Lung (tissue), 12 donors: ENCODE measurements around the gene CPS1. TPM values are rescaled to one million over a fixed set of nuclear protein-coding genes. Genes with fewer than 3 reads are reported as not detected.

Experiments
- ATAC-seq: fragments of 200-7000 bp; cut with Tn5 transposase; one replicate; pipeline ENCODE4 v1.9.1; 2020; ENCODE audit warnings: moderate number of reproducible peaks; ENCODE audit not compliant: insufficient read depth, low FRiP score
- DNase-seq, 3 donors: peaks; one replicate each; pipeline ENCODE4 v3.0.0-alpha.2; 2013 to 2017
- H3K27ac ChIP-seq, 2 donors: one replicate each; pipeline ENCODE4 v1.5.1; 2013; ENCODE audit warnings: mild to moderate bottlenecking in 2 of 2, moderate library complexity in 2 of 2, control low read depth in 1 of 2, inconsistent platforms in 1 of 2, low read depth in 1 of 2, low read length in 1 of 2
- H3K27me3 ChIP-seq, 3 donors: one replicate each; pipeline ENCODE4 v1.5.1; 2013; ENCODE audit warnings: low read length in 2 of 3; ENCODE audit not compliant: control insufficient read depth in 3 of 3, insufficient read depth in 3 of 3
- H3K36me3 ChIP-seq, 4 donors: one replicate each; pipeline ENCODE4 v1.5.1; 2013; ENCODE audit warnings: low read length in 4 of 4, mild to moderate bottlenecking in 1 of 4, moderate library complexity in 1 of 4; ENCODE audit not compliant: control insufficient read depth in 4 of 4, insufficient read depth in 4 of 4
- H3K4me1 ChIP-seq, 5 donors: one replicate each; pipeline ENCODE4 v1.5.1; 2013; ENCODE audit warnings: low read length in 5 of 5, mild to moderate bottlenecking in 2 of 5, moderate library complexity in 1 of 5; ENCODE audit not compliant: control insufficient read depth in 5 of 5, insufficient read depth in 5 of 5
- H3K4me3 ChIP-seq: one replicate; pipeline ENCODE4 v1.5.1; 2013; ENCODE audit warnings: mild to moderate bottlenecking, control low read depth, moderate library complexity
- H3K9ac ChIP-seq, 2 donors: one replicate each; pipeline ENCODE4 v1.5.1; 2013; ENCODE audit warnings: low read length in 2 of 2, control low read depth in 1 of 2; ENCODE audit not compliant: insufficient read depth in 1 of 2
- H3K9me3 ChIP-seq, 4 donors: one replicate each; pipeline ENCODE4 v1.5.1; 2013; ENCODE audit warnings: low read length in 3 of 4, mild to moderate bottlenecking in 1 of 4, moderate library complexity in 1 of 4; ENCODE audit not compliant: control insufficient read depth in 4 of 4, insufficient read depth in 3 of 4
- WGBS, 2 donors: extraction: QIAGEN DNeasy Blood & Tissue Kit; methylation state at CpG; one replicate each; pipeline ENCODE4 v1.1.7; 2013; 5-methylcytosine and 5-hydroxymethylcytosine counted together
- polyA plus RNA-seq, 2 donors: library from polyadenylated mRNA; stranded (reverse); fragments of 200-250 nt; gene quantifications; one replicate each; pipeline ENCODE4 v1.2.1, GENCODE V29; 2013
- total RNA-seq, 2 donors: library from RNA; depleted of rRNA in 1 of 2; stranded (reverse); fragments of >200 nt in 1 of 2; gene quantifications; one replicate each; pipeline ENCODE4 v1.2.1, GENCODE V29; 2014 to 2021
- TF ChIP-seq, protein P1 (sequence below): IDR thresholded peaks from 2 replicates; pipeline ENCODE4 v1.5.1; 2012; ENCODE audit warnings: mild to moderate bottlenecking; ENCODE audit errors: control extremely low read depth, extremely low read depth
- donor health status: control.
- donor health status: control.
- donor health status: Bipolar disorder and iron deficiency.
- donor health status: healthy.
- donor health status: DM: yes; HTN: yes; CAD: no.

The CPS1 gene
- total and polyA plus RNA-seq, 4 donors, result 0.35 to 5.0 (median 1.9) TPM

DNA sequence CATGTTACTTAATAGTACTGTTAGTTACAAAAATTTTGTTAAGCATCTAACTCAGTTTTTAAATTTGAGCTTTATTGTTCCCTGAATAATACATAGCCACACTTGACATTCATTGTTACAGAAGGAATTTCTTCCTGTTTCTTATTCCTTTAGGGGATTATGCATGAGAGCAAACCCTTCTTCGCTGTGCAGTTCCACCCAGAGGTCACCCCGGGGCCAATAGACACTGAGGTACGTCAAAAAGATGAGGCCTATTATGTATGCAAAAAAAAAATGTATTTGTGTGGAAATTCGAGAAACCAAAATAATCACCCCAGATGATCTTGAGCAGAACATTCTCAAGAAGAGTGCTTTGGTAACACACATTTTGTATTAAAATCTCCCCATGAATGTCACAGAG is 36.3 kb downstream of the CPS1 start:
- 76 to 87% methylated on average over 4 of the region's 4 CpGs for WGBS, 2 donors
- H3K9ac ChIP-seq, result no peak overlapping the region
- no peak overlapping the region for H3K4me3 ChIP-seq
- H3K27me3 ChIP-seq, result no peaks in the 10 kb centered on the region
- DNase-seq, result no peak
- TF ChIP-seq, protein P1, sequence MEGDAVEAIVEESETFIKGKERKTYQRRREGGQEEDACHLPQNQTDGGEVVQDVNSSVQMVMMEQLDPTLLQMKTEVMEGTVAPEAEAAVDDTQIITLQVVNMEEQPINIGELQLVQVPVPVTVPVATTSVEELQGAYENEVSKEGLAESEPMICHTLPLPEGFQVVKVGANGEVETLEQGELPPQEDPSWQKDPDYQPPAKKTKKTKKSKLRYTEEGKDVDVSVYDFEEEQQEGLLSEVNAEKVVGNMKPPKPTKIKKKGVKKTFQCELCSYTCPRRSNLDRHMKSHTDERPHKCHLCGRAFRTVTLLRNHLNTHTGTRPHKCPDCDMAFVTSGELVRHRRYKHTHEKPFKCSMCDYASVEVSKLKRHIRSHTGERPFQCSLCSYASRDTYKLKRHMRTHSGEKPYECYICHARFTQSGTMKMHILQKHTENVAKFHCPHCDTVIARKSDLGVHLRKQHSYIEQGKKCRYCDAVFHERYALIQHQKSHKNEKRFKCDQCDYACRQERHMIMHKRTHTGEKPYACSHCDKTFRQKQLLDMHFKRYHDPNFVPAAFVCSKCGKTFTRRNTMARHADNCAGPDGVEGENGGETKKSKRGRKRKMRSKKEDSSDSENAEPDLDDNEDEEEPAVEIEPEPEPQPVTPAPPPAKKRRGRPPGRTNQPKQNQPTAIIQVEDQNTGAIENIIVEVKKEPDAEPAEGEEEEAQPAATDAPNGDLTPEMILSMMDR, result no peak
- no peaks in the 10 kb centered on the region for H3K36me3 ChIP-seq
- no peak overlapping the region for H3K27ac ChIP-seq
- no peaks in the 10 kb centered on the region for H3K4me1 ChIP-seq
- no peaks in the 10 kb centered on the region for H3K9me3 ChIP-seq
- no peak for ATAC-seq

GRCh38 chr2:210593166-210593565 is 36.8 kb downstream of the CPS1 start:
- Histone ChIP-seq H3K27ac (no peak overlapping the region), H3K36me3 (no peaks in the 10 kb centered on the region), H3K27me3 (no peaks in the 10 kb centered on the region), H3K9me3 (no peaks in the 10 kb centered on the region), H3K4me3 (no peak overlapping the region), H3K9ac (no peak overlapping the region), H3K4me1 (no peaks in the 10 kb centered on the region)
- 80 to 84% methylated on average over 4 of the region's 4 CpGs for WGBS, 2 donors
- ATAC-seq (no peak), DNase-seq (peak in 1 of 3 donors; percentile 5)
- TF ChIP-seq, protein P1, result no peak

DNA sequence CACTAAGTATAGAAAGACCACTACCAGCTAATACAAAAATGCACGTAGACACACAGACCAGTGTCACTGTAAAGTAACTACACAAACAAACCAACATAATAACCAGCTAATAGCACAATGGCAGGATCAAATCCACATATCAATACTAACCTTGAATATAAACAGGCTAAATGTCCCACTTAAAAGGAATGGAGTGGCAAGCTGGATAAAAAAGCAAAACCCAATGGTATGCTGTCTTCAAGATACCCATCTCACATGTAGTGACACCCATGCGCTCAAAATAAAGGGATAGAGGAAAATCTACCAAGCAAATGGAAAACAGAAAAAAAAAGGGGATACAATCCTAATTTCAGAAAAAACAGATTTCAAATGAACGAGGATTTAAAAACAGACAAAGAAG is 41.8 kb downstream of the CPS1 start:
- no peak for ATAC-seq
- 93 to 96% methylated on average over 3 of the region's 3 CpGs for WGBS, 2 donors
- TF ChIP-seq, protein P1, result no peak

DNA sequence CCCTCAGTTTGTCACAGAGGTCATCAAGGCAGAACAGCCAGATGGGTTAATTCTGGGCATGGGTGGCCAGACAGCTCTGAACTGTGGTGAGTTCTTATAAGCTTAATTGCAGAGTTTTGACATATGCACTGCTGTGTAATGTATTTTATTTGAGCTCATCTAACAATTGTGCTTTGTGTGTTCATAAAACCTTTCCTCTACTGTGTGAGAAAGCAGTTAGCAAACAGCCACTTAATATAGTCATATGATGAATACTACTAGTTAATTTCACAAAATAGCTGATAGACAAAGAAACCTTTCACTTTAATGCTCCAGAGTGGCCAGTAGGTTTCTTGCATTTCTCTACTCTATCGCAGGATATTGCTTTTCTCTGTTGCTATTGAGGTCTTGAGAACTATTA is 43.1 kb downstream of the CPS1 start:
- H3K27ac ChIP-seq, result no peak overlapping the region
- no peaks in the 10 kb centered on the region for H3K9me3 ChIP-seq
- no peak overlapping the region for H3K4me3 ChIP-seq
- H3K27me3 ChIP-seq, result no peaks in the 10 kb centered on the region
- WGBS, 2 donors, result 58 to 94% methylated on average over 1 of the region's 1 CpG
- H3K9ac ChIP-seq, result no peak overlapping the region
- no peaks in the 10 kb centered on the region for H3K4me1 ChIP-seq
- DNase-seq (no peak), ATAC-seq (no peak)
- no peaks in the 10 kb centered on the region for H3K36me3 ChIP-seq
- TF ChIP-seq, protein P1, result no peak

More for the DNA sequence above, 41.8 kb downstream of the CPS1 start:
- no peaks in the 10 kb centered on the region for H3K9me3 ChIP-seq
- H3K9ac ChIP-seq, result no peak overlapping the region
- H3K36me3 ChIP-seq, result no peaks in the 10 kb centered on the region
- no peaks in the 10 kb centered on the region for H3K27me3 ChIP-seq
- no peak overlapping the region for H3K4me3 ChIP-seq
- DNase-seq, result no peak
- H3K27ac ChIP-seq, result no peak overlapping the region
- no peaks in the 10 kb centered on the region for H3K4me1 ChIP-seq
